ENCODE data around the gene MID1.
"Not testable (repeated sequence)": the region's sequence is repeated elsewhere in the genome, so short reads cannot be mapped to it uniquely, and the experiment has no call there.

MID1 gene

DNA sequence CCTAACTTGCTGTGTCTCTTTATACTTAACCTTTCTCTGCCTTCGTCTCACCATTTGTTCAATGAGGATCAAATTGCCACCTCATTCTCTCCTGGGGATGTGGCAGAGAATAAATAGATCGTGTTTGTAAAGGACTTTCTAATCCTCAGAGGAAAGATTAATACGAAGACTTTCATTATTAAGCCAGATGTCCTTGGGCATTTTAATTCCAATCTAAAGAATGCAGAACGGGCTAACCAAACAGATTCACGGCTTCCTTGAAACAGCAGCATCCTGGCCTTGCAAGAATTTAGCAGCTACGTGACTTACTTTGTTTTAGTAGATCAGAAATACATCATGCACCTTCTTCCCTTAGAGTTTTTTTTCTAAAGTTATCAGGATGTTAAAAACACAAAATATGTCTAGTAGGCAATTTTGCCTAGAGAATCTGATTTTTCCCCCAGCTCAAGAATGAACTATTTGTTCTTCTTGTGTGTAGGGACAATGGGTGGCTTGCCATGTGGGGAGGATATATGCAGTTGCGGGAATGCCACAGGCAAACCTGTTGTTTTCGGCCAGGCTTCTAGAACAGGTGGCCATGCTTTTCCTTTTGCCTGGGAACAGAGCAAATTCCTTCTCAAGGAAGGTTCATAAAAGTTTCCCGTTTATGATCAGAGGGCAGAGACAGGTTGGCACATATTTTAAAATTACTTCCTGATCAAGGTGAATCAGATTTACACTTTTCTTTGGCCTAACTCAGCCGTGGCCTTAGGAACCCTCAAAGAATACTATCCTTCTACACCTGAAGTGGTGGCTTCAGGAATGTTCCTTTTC is 3.0 kb downstream of the MID1 start:
- DNase-seq: no peak

DNA sequence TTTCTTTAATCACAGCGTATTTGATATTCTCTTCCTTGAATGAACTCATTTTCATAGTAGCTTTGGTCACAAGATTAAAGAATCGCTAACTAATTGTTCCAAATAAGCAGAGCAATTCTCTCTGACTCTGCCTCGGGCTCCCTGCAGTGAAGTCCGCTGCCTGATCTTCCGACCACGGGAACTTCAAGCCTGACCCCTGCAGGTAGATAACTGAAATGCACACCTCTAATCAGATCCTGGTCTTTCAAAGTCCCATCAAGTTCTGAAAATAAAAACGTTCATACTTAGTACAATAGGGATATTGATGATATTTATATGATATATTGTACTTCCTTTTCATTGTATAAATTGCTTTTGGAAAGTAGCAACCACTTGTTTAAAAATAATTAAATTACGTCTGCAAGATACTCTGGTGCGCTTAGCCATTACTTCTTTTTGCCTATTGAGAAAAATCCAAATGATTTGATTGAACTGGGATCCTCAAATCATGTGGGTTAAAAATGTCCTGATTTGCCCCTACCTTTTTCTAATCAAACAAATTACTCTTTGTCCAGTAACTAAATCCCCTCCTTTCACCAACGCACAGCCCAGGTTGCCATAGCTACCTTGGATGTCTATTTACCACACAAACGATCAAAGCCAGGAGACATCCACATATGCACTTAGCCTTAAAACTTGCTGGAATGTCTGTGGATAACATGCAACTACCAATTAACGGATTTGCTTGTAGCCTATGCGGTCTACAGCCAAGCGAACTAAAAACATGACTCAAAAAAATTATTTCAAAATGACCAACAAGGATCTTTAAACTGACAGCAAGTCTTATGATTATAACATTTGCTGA is 4.2 kb downstream of the MID1 start:
- DNase-seq: no peak

DNA sequence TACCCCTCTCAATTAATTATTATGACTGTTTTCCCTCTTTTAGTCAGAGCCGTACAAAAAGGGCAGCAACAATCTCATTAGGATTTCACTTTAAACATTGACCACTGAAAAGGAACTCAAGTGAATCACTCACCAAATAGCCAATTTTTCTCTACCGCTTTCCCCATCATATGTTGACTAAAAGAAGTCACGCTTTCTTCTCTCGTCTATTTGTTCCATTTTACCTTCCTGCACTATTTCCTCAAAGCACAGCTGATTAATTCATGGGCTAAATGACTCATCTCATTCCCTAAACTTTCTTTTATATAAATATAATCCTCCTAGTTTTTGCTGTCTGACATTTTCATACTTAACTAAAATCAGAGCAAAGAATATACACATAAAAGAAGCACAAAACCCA is 8.2 kb downstream of the MID1 start:
- DNase-seq: no peak

DNA sequence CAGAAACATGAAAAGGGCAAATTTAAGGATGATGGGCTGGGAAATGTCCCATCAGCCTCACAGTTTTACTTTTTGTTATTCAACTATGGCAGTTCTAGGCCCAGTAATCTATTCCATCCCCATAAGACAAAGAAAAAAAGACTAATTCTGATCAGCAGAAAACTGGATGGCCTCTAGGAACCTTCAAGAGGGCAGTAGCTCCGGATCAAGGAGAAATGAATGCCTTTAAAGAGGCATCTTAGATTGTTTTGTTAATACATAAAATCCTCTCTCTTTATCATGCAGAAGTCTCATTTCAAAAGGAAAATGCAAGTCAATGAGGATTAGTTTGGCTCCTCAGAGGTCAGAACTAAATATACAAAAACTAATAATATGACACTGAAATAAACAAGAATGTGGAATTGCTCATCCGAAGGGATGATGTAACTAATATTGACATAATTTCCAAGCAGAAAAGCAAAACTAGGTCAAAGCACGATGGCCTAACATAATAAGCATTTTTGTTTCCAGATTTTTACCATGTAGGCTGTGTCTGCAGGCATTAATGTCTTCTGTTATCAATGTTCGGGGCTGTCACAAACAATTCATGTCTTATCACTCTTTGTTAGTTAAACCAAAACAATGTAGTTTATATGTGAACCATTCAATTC is 8.8 kb downstream of the MID1 start:
- no peak for DNase-seq

DNA sequence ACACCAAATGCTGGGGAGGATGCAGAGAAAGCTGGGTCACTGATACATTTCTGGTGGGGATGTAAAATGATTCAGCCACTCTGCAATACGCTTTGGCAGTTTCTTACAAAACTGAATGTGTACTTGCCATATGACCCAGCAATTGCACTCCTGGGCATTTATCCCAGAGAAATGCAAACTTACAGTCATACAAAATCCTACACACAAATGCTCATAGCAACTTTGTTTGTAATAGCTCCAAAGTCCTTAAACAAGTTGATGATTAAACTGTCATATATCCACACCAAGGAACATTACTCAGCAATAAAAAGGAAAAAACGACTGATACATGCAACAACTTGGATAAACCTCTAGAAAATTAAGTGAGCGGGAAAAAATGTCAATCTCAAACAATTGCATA is 12.3 kb downstream of the MID1 start:
- no peak for DNase-seq

DNA sequence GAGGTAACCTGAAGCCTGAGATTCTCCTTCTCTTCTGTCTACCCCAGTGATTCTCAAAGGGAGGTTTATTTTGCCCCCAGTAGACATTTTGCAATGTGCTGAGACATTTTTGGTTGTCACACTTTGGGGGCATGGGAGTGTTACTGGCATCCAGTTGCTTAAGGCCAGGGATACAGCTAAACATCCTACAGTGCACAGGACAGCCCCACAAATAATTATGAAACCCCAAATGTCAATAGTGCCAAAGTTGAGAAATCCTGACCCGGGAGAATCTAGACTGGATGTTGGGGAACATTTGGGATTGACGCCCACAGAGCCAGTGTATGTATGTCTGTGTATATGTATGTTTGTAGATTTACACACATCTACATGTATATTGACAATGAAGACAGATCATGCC is 13.2 kb downstream of the MID1 start:
- no peak for DNase-seq

DNA sequence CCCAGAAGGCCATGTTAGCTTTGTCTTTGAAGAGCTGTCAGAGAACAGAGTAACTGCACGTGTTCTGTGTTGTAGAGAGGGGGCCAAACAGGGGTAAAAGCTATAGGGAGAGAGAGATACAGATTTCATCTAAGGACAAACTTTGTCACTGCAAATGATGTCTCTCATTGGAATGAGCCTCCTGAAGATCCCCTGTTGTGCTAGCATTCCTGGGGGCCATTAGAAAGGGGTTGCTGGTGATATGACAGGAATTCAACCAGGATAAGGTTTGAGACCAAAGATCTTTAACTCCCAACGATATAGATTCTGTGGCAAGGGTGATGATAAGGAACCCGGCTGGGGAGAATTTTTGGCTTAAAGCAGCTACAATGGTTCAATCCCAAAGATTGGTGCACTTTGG is 16.8 kb downstream of the MID1 start:
- no peak for DNase-seq

DNA sequence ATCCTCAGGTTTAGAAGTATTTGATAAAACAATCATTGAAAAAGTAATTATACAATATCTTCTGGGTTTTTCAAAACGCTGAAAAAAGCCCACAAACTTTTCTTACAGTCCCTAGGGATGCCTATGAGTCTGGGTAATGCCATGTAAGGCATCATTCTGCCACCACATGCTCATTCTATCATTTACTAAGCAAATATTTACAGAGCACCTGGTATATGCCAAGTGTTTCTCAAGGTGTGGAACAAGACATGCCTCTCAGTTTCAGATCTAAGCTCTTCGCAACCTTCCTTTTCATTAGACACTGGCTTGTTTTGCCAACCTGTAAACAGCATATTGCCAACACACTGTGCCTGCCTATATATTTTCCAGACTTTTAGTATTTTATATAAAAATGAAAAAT is 17.7 kb downstream of the MID1 start:
- DNase-seq: no peak

DNA sequence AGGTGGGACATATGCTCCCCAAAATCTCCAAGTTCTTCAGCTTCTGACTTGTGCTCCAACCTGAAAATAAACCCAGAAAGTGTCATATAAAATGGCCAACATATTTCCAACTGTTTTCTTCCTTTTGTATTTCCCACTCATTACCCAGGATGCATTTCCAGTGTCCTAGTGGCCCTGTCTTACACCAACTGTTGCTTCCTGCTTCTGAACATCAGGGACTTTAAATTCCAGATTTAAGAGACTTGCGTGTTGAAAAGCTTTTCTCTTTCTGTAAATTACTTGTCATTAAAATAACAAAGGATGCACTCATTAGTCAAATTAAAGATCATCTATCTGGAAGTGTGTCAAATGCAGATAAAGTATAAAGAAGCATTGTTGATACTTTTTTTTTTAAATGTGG is 19.9 kb downstream of the MID1 start:
- DNase-seq: no peak

DNA sequence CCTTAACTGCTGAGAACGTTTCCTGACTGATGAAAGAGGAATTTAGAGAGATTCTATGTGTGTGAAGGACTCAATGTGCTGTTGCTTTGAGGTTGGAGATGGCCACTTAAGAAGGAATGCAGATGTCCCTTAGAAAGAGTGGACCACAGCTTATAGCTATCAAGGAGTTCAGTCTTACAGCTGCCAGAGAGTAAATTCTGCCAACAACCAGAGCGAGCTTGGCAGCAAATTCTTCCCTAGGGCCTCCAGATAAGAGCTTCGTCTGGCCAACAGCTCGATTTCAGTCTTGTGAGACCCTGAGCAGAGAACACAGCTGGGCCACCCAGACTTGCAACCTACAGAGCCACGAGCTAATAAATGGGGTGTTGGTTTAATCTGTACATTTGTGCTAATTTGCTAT is 21.8 kb downstream of the MID1 start:
- DNase-seq: no peak

DNA sequence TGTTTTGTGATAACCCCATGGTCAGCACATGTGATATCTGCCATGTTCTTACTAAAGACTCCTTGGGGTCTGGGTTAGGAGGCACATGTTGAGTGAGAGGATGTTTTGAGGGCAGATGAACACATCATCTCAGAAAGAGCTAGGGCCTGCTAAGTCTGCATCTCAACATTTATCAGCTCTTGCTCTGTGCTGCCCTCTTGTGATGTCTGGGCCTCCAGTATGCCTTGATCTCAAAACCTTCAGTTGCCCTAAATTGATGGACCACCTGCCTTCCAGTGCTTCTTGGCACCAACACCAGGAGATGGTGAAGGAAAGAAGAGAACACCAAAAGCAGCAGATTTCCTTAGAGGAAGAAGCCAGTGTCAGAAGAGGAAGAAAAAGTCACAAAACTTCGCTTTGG is 22.5 kb downstream of the MID1 start:
- no peak for DNase-seq

DNA sequence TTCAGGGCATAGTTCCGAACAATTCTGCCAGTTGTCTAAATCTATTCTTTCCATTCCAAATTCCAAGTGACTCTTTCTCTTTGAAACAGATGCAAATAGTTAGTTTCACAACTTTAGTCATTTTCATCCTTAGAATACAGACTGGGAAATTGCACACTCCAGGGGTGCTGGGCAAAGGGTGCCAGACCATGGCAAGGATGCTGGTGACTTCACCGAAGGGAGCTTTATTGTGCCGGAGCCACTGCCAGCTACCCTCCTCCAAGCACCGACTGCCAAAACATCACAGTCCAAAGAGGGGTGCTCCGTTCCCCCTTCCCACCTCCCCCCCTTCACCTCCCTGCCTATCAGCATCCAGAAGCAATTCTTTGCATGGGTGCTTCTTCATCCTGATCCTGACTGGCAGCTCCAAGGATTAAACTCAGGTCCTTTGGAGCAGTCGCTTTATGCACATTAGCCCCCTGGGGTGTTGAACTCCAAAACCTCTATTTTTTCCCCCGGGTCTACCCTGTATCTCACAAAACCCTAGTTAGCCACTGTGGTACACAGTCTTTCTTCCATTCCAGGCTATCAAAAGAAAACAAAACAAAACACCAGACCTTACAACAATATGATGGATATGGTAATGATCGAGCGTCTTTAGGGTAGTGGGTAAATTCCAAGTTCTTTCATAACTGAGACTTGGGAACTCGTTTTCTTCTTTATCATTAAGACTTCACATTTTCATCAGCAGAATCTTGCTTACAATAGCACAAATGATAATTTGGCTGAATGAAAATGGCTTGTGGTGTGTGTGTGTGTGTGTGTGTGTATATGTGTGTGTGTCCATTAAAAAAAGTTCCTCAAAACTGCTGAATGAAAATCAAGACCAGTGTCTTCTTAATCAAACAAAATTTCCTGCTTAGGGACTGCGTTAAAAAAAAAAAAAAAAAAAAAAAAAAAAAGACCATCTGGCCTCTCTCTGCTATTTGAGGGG is 28.7 kb downstream of the MID1 start:
- DNase-seq: no peak

DNA sequence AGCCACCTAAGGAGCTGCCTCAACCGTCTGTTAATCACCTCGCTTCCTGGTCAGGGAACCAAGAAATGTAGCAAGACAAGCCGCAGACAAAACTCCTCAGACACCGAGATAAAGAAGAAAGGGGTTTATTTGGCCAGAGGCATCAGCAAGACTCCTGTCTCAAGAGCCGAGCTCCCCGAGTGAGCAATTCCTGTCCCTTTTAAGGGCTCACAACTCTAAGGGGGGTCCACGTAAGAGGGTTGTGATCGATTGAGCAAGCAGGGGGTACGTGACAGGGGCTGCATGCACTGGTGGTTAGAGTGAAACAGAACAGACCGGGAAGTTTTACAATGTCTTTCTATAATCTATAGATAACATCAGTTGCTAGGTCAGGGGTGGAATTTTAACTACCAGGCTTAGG is 30.6 kb downstream of the MID1 start:
- DNase-seq: not testable (repeated sequence)

DNA sequence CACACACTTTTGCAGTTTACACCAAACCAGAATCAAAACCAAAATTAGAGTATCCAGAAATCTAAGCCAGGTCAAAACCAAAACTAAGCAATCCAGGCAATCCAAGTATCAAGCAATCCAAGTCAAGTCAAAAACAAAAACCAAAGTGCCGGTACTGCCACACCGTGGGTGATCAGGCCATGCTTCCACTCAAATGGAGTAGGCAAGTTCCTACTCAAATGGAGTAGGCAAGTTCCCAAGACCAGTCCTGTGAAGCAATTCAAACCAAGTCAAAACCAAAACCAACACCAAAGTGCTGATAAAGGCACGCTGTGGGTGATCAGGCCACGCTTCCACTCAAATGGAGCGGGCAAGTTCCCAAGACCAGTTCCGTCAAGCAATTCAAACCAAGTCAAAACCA is 31.3 kb downstream of the MID1 start:
- no peak for DNase-seq

DNA sequence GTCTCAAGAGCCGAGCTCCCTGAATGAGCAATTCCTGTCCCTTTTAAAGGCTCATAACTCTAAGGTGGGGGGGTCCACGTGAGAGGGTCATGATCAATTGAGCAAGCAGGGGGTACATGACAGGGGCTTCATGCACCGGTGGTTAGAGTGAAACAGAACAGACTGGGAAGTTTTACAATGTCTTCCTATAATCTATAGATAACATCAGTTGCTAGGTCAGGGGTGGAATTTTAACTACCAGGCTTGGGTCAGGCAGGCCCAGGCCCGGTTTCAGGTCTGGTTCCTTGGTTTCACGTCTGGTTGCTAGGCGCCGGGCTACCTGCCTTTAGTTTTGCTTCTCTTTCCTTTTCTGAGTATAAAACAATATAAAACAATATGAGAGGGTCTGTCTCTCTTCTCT is 35.5 kb downstream of the MID1 start:
- DNase-seq: not testable (repeated sequence)

DNA sequence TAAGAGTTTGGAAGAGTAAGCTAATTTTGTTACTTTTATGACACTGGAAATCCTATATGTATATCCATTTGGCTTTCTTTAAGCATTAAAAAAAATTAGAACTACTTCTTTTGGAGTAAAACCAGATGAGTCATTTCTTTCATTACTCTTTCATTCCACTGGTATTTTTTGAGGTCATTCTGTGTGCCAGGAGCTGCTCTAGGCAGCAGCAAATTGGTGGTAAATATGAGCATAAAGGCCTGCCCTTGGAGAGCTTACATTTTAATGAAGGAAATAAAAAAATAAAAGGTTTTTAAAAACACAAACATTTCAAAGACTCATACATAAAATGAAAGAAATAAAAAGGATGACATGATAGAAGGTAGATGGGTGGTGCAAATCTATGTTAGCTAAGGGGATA is 37.4 kb downstream of the MID1 start:
- no peak for DNase-seq

DNA sequence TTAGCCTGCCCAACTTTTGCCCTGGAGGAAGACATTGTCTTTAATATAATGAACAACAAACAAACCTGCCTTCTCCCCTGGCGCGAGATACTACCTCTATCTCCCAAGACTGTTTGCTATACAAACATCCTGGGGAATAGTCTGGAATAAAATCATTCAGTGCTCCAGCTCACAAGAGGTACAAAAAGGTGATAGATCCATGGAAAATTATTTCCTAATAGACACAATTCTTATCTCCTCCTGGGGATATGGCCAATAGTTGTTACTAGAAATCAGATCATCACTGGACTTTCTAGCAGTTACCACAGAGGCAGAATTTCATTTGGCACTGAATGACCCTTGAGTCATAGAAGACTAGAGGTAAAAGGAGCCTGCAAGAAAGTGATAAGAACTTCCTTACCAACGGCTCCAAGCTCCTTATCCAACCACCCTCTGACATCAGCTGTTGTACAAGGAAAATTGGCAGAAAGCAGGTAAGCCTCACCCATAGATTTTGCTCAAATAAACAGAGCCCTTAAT is 38.1 kb downstream of the MID1 start:
- no peak for DNase-seq

DNA sequence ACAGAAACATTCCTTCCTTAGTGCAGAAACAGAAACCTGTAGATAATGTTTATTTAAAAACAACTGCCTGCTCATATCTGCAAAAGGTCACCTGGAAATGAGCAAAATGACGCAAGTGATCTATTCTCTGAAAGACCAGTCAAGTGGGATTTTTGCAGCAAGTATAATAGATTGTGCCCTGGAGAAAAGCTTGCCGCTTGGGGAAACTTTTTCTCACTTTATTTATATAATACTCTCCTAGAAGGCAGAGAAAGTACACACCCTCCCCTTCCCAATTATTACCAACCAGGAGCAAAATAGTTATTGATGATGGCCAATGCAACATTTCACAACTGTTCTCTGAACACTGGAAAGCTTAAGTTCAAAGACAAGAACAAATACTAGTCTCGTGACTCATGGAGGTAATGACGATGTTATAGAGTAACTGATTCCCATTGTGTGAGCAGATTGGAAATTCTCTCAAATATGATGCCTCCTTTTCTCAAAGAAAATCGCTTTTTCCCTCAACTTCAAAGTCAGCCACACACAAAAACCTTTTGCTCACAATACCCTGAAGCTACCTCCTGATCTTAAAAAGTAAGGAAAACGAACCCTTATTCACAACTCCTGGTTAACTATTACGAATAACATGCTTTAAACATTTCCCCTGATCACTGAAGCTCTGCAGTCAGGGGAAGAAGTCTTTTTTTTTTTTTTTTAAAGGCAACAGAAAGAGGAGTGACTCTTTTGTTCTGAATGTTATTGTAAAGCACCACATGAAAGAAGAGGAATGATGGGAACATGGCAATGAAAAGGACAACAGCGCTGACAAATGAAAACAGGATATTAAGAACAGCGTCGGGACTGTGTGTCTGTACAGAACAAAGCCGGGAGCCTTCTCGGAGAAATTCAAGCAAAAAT is 41.0 kb downstream of the MID1 start:
- no peak for DNase-seq

DNA sequence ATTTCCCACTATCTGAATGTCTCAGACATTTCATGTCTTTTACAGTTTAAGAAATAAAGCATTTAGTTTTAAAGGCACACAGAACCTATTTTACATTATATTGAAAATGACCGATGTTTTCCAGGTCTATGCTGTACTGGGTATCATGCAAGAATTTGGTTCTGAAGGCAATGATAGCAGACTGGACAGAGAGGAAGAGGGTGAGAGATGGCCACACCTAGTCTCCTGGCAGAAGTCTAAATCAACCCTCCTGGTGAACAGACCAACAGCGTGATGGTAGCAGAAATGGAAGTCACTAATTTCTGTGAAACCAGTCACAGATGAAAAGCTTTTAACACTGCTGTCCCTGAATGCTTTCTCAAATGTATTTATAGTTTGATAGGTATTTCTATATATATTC is 41.9 kb downstream of the MID1 start:
- DNase-seq: no peak

DNA sequence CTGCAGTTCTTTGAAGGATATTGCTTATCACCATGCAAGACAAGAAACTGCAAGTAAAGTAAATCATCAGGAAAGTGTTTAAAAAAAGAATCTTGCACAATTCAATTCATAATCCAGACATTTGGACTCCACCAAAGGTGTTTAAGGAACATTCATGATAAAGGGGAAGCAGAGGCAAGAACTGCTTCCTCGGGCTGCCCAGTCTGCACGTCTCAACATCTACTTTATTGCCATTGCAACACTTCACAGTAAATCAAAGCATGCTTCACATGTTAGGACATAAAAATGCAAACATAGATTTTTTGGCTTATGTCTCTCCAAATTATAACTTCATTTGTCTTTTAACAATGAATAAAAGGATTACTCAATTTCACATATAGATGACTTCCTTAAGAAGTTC is 42.5 kb downstream of the MID1 start:
- DNase-seq: no peak

DNA sequence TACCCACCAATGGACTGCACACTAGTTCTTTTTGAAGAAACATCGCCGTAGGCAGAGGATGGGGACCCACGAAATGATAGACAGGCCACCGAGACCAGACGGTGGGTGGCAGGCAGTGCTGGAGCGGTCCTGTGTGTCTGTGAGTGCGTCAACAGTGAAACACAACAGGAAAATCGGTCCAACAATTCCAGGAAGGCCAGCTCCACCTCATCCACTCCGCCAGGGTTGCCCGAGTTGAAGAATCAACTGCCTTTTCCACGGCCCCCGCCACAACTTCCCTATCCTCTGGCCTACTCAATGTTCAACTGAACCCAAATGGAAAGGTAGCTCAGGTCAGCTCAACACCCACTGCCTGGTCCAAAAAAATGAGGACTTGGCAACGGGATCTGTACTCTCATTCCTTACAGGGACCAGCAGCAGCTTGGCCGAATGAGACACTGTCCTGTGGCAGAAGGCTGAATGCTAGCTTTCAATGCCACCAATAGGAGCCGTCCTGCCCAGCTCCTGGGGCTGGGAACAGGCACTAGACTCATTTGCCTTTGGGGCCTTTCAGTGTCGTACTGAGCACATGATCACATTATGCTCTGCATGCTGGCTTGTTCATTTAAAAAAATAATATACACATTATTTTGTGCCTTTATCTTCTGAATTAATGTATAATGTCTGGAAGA is 43.5 kb downstream of the MID1 start:
- DNase-seq: no peak
